ENCODE measurements around the gene SRXN1.

DNA sequence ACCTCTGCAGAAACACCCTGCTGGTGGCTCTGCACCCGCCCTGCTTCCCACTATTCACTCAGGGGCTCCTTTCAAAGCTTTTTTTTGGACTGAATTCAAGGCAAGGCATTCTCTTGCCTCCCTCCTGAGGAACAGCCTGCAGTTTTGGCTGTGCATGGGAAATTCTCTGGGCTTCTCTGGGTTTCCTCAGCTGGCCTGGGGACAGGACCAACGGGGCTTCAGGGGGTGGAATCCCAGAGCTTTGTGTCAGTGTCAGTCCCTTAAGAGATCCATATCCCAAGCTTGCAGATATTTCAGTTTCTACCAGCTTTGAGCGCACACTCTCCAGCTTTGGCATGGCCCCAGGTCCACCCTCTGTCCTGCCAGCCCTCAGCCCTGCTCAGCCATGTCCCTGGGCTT, 20.6 kb upstream of the SRXN1 start:
- TF ChIP-seq CTCF (IDR thresholded peaks at IDR 0.05), result no peak
- TF ChIP-seq EP300 (IDR thresholded peaks at IDR 0.05), result no peak
- TF ChIP-seq POLR2A (IDR thresholded peaks at IDR 0.05), result no peak
